ENCODE measurements around the gene HOXD10.

DNA sequence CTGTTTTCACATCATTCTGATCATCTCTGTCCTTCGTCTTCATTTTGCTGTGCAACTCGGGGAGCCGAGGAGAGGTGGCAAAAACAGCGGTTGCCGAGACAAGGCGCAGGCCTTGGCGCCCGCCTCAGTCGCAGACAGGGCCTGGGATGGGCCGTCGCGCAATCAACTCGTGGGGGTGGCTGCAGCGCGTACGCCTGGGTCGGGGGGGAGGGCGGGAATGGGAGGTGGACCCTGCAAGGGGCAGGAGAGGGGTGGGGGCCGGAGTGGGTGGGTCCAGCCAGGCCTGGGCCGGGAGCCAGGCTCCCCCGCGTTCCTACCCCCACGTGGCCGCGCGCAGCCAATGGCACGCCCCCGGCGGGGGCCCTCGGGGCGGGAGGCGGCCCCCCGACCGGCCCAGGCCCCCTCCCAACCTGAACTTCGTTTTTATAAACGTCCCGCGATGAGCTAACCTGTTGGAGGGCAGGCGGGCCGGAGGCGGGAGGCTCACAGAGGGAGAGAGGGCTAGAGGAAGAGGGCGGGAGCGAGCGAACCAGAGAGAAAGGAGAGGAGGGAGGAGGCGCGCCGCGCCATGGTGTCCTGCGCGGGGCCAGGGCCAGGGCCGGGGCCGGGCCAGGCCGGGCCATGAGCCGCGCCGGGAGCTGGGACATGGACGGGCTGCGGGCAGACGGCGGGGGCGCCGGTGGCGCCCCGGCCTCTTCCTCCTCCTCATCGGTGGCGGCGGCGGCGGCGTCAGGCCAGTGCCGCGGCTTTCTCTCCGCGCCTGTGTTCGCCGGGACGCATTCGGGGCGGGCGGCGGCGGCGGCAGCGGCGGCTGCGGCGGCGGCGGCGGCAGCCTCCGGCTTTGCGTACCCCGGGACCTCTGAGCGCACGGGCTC is 24.1 kb upstream of the HOXD10 start, which contains the start of gene HOXD13:
- TF ChIP-seq EP300 (IDR thresholded peaks at IDR 0.05) (no peak), POLR2AphosphoS5 (IDR thresholded peaks at IDR 0.05) (peak; percentile 98 to 99 (median 98)), POLR2A (IDR thresholded peaks at IDR 0.05) (peak; percentile 77 to 93)
- TF ChIP-seq, protein P1, sequence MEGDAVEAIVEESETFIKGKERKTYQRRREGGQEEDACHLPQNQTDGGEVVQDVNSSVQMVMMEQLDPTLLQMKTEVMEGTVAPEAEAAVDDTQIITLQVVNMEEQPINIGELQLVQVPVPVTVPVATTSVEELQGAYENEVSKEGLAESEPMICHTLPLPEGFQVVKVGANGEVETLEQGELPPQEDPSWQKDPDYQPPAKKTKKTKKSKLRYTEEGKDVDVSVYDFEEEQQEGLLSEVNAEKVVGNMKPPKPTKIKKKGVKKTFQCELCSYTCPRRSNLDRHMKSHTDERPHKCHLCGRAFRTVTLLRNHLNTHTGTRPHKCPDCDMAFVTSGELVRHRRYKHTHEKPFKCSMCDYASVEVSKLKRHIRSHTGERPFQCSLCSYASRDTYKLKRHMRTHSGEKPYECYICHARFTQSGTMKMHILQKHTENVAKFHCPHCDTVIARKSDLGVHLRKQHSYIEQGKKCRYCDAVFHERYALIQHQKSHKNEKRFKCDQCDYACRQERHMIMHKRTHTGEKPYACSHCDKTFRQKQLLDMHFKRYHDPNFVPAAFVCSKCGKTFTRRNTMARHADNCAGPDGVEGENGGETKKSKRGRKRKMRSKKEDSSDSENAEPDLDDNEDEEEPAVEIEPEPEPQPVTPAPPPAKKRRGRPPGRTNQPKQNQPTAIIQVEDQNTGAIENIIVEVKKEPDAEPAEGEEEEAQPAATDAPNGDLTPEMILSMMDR (IDR thresholded peaks at IDR 0.05) = no peak
